Endothelial cell of umbilical vein (primary cell): Measurements from ENCODE around the gene NKX2-4.

ENCODE experiments used
- EZH2 ChIP-seq: IDR thresholded peaks from 2 replicates; pipeline ENCODE4 v1.6.1; 2012; ENCODE audit warnings: borderline replicate concordance, low read depth, mild to moderate bottlenecking, moderate library complexity, low read length, inconsistent platforms; ENCODE audit not compliant: severe bottlenecking
- JUN ChIP-seq: IDR thresholded peaks from 2 replicates; pipeline ENCODE4 v1.6.1; 2011; ENCODE audit warnings: borderline replicate concordance, low read depth; ENCODE audit not compliant: insufficient read length, insufficient read depth
- POLR2A ChIP-seq: IDR thresholded peaks from 2 replicates; pipeline ENCODE4 v1.6.1; 2012; ENCODE audit warnings: low read depth, mild to moderate bottlenecking, control low read depth, low read length
- TF ChIP-seq, protein P1 (sequence below), 2 donors: IDR thresholded peaks; 1 replicate in 1 of 2; 2 replicates in 1 of 2; pipeline ENCODE4 v1.5.1; 2011; ENCODE audit warnings: low read length in 2 of 2, mild to moderate bottlenecking in 2 of 2, moderate library complexity in 2 of 2, control low read depth in 1 of 2, inconsistent platforms in 1 of 2, low read depth in 1 of 2; ENCODE audit not compliant: insufficient read depth in 1 of 2; ENCODE audit errors: extremely low read depth in 1 of 2

- TF ChIP-seq EZH2 (no peak), POLR2A (no peak), JUN (no peak)
- TF ChIP-seq, protein P1, sequence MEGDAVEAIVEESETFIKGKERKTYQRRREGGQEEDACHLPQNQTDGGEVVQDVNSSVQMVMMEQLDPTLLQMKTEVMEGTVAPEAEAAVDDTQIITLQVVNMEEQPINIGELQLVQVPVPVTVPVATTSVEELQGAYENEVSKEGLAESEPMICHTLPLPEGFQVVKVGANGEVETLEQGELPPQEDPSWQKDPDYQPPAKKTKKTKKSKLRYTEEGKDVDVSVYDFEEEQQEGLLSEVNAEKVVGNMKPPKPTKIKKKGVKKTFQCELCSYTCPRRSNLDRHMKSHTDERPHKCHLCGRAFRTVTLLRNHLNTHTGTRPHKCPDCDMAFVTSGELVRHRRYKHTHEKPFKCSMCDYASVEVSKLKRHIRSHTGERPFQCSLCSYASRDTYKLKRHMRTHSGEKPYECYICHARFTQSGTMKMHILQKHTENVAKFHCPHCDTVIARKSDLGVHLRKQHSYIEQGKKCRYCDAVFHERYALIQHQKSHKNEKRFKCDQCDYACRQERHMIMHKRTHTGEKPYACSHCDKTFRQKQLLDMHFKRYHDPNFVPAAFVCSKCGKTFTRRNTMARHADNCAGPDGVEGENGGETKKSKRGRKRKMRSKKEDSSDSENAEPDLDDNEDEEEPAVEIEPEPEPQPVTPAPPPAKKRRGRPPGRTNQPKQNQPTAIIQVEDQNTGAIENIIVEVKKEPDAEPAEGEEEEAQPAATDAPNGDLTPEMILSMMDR (IDR thresholded peaks at IDR 0.05; ENCODE audit: extremely low read depth in 1 of 2, insufficient read depth in 1 of 2, low read depth in 1 of 2, low read length in 2 of 2): no peak
Measured at GRCh38 chr20:21386111-21386510, 11.2 kb downstream of the NKX2-4 start.
